Measurements from ENCODE around the gene ISLR. TPM values are rescaled to one million over a fixed set of nuclear protein-coding genes. Genes with fewer than 3 reads are reported as not detected.

ISLR gene
- total RNA-seq, 2 donors from 2014 or later: 0.29 TPM; not detected in 1

- no peak overlapping the region for H3K27ac ChIP-seq (ENCODE audit: low read depth, low read length)
- Mint-ChIP-seq H3K27me3 (ENCODE audit: insufficient read depth) (peaks cover 19% of the 10 kb centered on the region), H3K4me1 (peaks cover 39% of the 10 kb centered on the region), H3K27ac (peak overlapping the region; percentile 18), H3K9me3 (no peaks in the 10 kb centered on the region), H3K4me3 (peak overlapping the region; percentile 25), H3K36me3 (ENCODE audit: low read depth) (no peaks in the 10 kb centered on the region)
- DNase-seq: no peak
- H3K4me1 ChIP-seq (ENCODE audit: control insufficient read depth, insufficient read depth, low read length): peaks cover 8% of the 10 kb centered on the region
- no peaks in the 10 kb centered on the region for H3K36me3 ChIP-seq (ENCODE audit: control insufficient read depth, insufficient read depth, low read length)
- H3K27me3 ChIP-seq (ENCODE audit: control insufficient read depth, insufficient read depth, low read length, poor library complexity, severe bottlenecking): no peaks in the 10 kb centered on the region
- no peak for TF ChIP-seq CTCF (conservative IDR thresholded peaks at IDR 0.05)
- no peak overlapping the region for H3K4me3 ChIP-seq (ENCODE audit: low read length)
- WGBS, 2 experiments (ENCODE audit: insufficient coverage in 1 of 2, insufficient read length in 1 of 2): 91 to 94% methylated on average over 8 to 16 of the region's 16 CpGs
- no peaks in the 10 kb centered on the region for H3K9me3 ChIP-seq (ENCODE audit: control insufficient read depth, low read length)
- H3K9ac ChIP-seq (ENCODE audit: extremely low read depth, low read length, poor library complexity, severe bottlenecking): no peak overlapping the region
These were observed 34.3 kb downstream of the ISLR start for GRCh38 chr15:74207652-74208440.

DNA sequence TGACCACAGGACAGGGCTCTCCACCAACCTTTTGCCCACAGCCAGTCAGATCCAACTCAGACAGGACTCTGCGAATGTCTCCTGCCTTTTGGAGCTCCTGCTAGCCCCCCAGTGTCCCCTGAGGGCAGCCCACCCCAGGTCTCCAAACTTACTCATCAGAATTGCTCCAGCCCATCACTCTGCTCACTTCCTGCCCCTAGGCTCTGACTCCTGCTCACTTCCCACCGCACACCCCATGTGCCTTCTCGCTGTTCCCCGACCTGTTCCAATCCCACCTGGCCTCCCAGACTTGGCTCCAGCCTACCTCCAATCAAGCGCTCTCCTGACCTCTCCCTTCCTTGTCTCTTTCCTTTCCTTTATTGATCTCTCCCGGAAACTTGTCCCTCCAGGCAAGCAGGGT is 35.0 kb downstream of the ISLR start:
- TF ChIP-seq CTCF (conservative IDR thresholded peaks at IDR 0.05): no peak
- Histone ChIP-seq H3K27me3 (ENCODE audit: control insufficient read depth, insufficient read depth, low read length, poor library complexity, severe bottlenecking) (no peaks in the 10 kb centered on the region), H3K27ac (ENCODE audit: low read depth, low read length) (peak overlapping the region; percentile 24), H3K9ac (ENCODE audit: extremely low read depth, low read length, poor library complexity, severe bottlenecking) (no peak overlapping the region), H3K4me3 (ENCODE audit: low read length) (no peak overlapping the region), H3K9me3 (ENCODE audit: control insufficient read depth, low read length) (no peaks in the 10 kb centered on the region), H3K36me3 (ENCODE audit: control insufficient read depth, insufficient read depth, low read length) (no peaks in the 10 kb centered on the region), H3K4me1 (ENCODE audit: control insufficient read depth, insufficient read depth, low read length) (peaks cover 2% of the 10 kb centered on the region)
- Mint-ChIP-seq H3K4me1 (peaks cover 34% of the 10 kb centered on the region), H3K36me3 (ENCODE audit: low read depth) (no peaks in the 10 kb centered on the region), H3K4me3 (peak overlapping the region; percentile 25), H3K27me3 (ENCODE audit: insufficient read depth) (peaks cover 17% of the 10 kb centered on the region), H3K9me3 (no peaks in the 10 kb centered on the region), H3K27ac (peak overlapping the region; percentile 18)
- DNase-seq: no peak
- WGBS, 2 experiments (ENCODE audit: insufficient coverage in 1 of 2, insufficient read length in 1 of 2): 49 to 69% methylated on average over 3 to 6 of the region's 6 CpGs

DNA sequence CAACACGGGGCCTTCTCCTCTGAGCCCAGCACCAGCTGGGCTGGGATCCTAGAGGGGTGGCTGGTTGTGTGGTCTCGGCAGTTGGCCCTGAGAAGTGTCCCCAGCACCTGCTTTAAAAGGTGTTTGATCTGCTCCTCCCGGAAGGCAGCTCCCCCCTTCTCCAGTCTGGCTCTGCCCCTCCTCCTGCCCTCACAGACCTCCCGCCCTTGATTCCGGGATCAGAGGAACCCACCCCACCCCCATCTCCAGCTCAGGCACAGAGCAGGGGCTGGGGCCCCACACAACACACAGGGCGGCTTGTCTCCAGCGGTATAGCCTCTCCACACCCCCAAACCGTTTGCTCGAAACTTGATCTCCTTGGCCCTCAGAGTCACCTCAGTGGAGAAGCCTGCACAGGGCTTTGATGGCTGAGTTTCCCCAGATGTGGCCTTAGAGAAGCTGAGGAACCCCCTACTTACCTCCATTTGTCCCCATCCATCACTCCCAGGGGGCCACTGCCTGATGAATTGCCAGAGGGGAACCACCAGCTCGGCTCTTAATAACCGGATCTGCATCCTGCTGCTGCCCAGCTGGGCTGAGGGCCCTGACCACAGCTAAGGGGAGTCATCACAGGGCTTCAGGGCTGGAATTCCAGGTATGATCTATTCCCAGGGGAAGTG is 35.5 kb downstream of the ISLR start:
- peak; percentile 87 for DNase-seq

More for the DNA sequence above, 35.5 kb downstream of the ISLR start:
- Histone ChIP-seq H3K36me3 (ENCODE audit: control insufficient read depth, insufficient read depth, low read length) (no peaks in the 10 kb centered on the region), H3K27me3 (ENCODE audit: control insufficient read depth, insufficient read depth, low read length, poor library complexity, severe bottlenecking) (no peaks in the 10 kb centered on the region), H3K4me1 (ENCODE audit: control insufficient read depth, insufficient read depth, low read length) (no peaks in the 10 kb centered on the region), H3K27ac (ENCODE audit: low read depth, low read length) (peak overlapping the region; percentile 51), H3K4me3 (ENCODE audit: low read length) (no peak overlapping the region), H3K9me3 (ENCODE audit: control insufficient read depth, low read length) (no peaks in the 10 kb centered on the region), H3K9ac (ENCODE audit: extremely low read depth, low read length, poor library complexity, severe bottlenecking) (no peak overlapping the region)
- Mint-ChIP-seq H3K4me3 (peak overlapping the region; percentile 25), H3K4me1 (peaks cover 32% of the 10 kb centered on the region), H3K9me3 (no peaks in the 10 kb centered on the region), H3K27me3 (ENCODE audit: insufficient read depth) (peaks cover 13% of the 10 kb centered on the region), H3K36me3 (ENCODE audit: low read depth) (no peaks in the 10 kb centered on the region), H3K27ac (peak overlapping the region; percentile 79)
- 26 to 34% methylated on average over 5 to 11 of the region's 11 CpGs for WGBS, 2 experiments (ENCODE audit: insufficient coverage in 1 of 2, insufficient read length in 1 of 2)
- no peak for TF ChIP-seq CTCF (conservative IDR thresholded peaks at IDR 0.05)

All from endodermal cell (in vitro differentiated cells).